CD4-positive, alpha-beta memory T cell (primary cell): Measurements from ENCODE around the gene NCAM2. TPM values are rescaled to one million over a fixed set of nuclear protein-coding genes. Genes with fewer than 3 reads are reported as not detected.

Experiments used
- CTCF ChIA-PET: fragments of 350-600 bp; sonication (Branson Sonifier 250); formaldehyde crosslinking; loops from one replicate; lab custom pipeline; 2021; ENCODE audit warnings: inconsistent platforms; ENCODE audit not compliant: partially characterized antibody; lab: Charles Lee
- POLR2A ChIA-PET: fragments of 350-600 bp; sonication (Branson Sonifier 250); formaldehyde crosslinking; loops from one replicate; lab custom pipeline; 2021; ENCODE audit not compliant: partially characterized antibody; lab: Charles Lee
- DNase-seq, 5 donors: peaks; one replicate each; pipeline versions ENCODE4 v3.0.0 to v3.0.0-alpha.2; 2020 to 2022; ENCODE audit warnings: mixed read lengths in 1 of 5
- H3K27ac ChIP-seq: one replicate; pipeline ENCODE4 v1.7.0; 2013; ENCODE audit warnings: low read depth, low read length
- H3K27me3 ChIP-seq: 2 replicates; pipeline ENCODE4 v1.7.0; 2013; ENCODE audit warnings: mild to moderate bottlenecking, low read length, moderate library complexity; ENCODE audit not compliant: insufficient read depth
- H3K36me3 ChIP-seq: 2 replicates; pipeline ENCODE4 v1.7.0; 2013; ENCODE audit warnings: mild to moderate bottlenecking, low read length, moderate library complexity; ENCODE audit not compliant: insufficient read depth
- H3K4me1 ChIP-seq: 2 replicates; pipeline ENCODE4 v1.7.0; 2013; ENCODE audit warnings: mild to moderate bottlenecking, low read length, moderate library complexity; ENCODE audit not compliant: insufficient read depth
- H3K4me3 ChIP-seq, 2 donors: one replicate each; pipeline ENCODE4 v1.7.0; 2013; ENCODE audit warnings: low read length in 2 of 2, mild to moderate bottlenecking in 1 of 2
- H3K9me3 ChIP-seq, 2 donors: one replicate each; pipeline ENCODE4 v1.7.0; 2013; ENCODE audit warnings: low read length in 2 of 2, control low read depth in 1 of 2; ENCODE audit not compliant: control insufficient read depth in 1 of 2
- H3K27ac Mint-ChIP-seq, 7 donors: one replicate each; pipeline ENCODE4 v1.8.0; 2020 to 2021; ENCODE audit warnings: mixed read lengths in 7 of 7, mild to moderate bottlenecking in 6 of 7, inconsistent platforms in 3 of 7, moderate library complexity in 3 of 7
- H3K27me3 Mint-ChIP-seq, 2 donors: one replicate each; pipeline ENCODE4 v1.8.0; 2020 to 2021; ENCODE audit warnings: mixed read lengths in 2 of 2
- H3K36me3 Mint-ChIP-seq, 2 donors: one replicate each; pipeline ENCODE4 v1.8.0; 2020 to 2021; ENCODE audit warnings: mixed read lengths in 2 of 2, inconsistent platforms in 1 of 2, mild to moderate bottlenecking in 1 of 2
- H3K4me1 Mint-ChIP-seq, 4 donors: one replicate each; pipeline ENCODE4 v1.8.0; 2020 to 2021; ENCODE audit warnings: mixed read lengths in 4 of 4, mild to moderate bottlenecking in 1 of 4
- H3K4me3 Mint-ChIP-seq, 8 donors: one replicate each; pipeline ENCODE4 v1.8.0; 2020 to 2021; ENCODE audit warnings: mixed read lengths in 8 of 8, mild to moderate bottlenecking in 7 of 8, moderate library complexity in 6 of 8, inconsistent platforms in 3 of 8
- H3K9me3 Mint-ChIP-seq, 8 donors: one replicate each; pipeline ENCODE4 v1.8.0; 2020 to 2021; ENCODE audit warnings: mixed read lengths in 8 of 8, mild to moderate bottlenecking in 5 of 8, inconsistent platforms in 3 of 8, moderate library complexity in 1 of 8
- intact Hi-C: fragments of 100-400 bp; cut with micrococcal nuclease; formaldehyde crosslinking; loops from one replicate; pipeline ENCODE4 v1.15.1; 2023
- polyA plus RNA-seq, 2 donors: library from polyadenylated mRNA; unstranded; fragments of 300-500 nt; fragmentation: Illumina TruSeq; gene quantifications; one replicate each; pipeline ENCODE4 v1.2.3, GENCODE V29; 2021
- total RNA-seq, 2 experiments: library from RNA; stranded (reverse); gene quantifications; one replicate each; pipeline ENCODE4 v1.2.3, GENCODE V29; 2021

The NCAM2 gene
- not detected for total RNA-seq
- not detected for polyA plus RNA-seq

DNA sequence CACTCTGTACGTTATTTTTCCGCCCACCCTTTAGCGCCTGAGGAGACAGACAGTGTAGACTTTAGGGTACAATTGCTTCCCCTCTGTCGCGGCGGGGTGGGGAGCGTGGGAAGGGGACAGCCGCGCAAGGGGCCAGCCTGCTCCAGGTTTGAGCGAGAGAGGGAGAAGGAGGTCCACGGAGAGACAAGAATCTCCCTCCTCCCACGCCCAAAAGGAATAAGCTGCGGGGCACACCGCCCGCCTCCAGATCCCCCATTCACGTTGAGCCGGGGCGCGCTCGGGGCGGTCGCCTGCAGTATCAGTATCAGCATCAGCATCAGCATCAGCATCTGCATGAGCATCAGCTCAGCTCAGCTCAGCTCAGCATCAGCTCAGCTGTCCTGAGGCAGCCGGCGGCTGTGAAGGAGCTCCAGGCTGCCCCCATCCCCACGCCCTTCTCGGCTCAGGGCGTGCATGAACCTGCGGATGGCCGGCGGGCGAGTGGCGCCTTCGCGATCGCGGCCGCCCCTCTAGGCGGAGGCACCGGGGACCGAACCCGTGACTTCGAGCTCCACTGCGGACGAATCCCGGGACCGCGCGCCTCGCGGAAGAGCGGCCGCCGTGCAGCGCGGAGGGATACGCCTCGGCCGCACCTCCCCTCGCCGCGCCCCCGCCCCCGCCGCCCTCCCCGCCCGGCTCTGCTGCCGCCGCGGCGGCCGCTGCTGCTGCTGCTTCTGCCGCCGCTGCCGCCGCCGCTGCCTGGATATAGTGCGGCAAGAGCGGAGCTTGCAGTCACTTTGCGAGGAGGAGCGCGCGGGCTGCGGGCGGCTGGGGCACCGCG is at the start of gene NCAM2:
Gene NCAM2 (plus strand): TSS at position 774 of the 820 bp plus-strand sequence.
- no peaks in the 10 kb centered on the region for H3K36me3 Mint-ChIP-seq
- intact Hi-C loops = loop anchor here (5.0 kb wide), 1 partner anchor 104 kb away; no protein-coding TSS in a partner anchor
- H3K4me1 Mint-ChIP-seq = peaks cover 6 to 16% (median 9%) of the 10 kb centered on the region in 4 donors
- Histone ChIP-seq H3K27ac (no peak within 1 kb of the TSS), H3K27me3 (no peaks in the 10 kb centered on the region), H3K4me1 (peaks cover 7% of the 10 kb centered on the region), H3K36me3 (no peaks in the 10 kb centered on the region), H3K4me3 (peak within 1 kb of the TSS in 1 of 2 donors; percentile 46), H3K9me3 (no peaks in the 10 kb centered on the region)
- POLR2A ChIA-PET = no interaction called here
- peaks cover 8 to 11% of the 10 kb centered on the region in 2 donors for H3K27me3 Mint-ChIP-seq
- peak within 1 kb of the TSS; percentile 74 to 87 (median 82) for H3K4me3 Mint-ChIP-seq
- DNase-seq = peak; percentile 55 to 69 (median 64)
- CTCF ChIA-PET = no interaction called here
- peak within 1 kb of the TSS in 5 of 7 donors; percentile 11 to 84 (median 68) for H3K27ac Mint-ChIP-seq
- peaks cover 0 to 3% (median 0%) of the 10 kb centered on the region in 8 donors for H3K9me3 Mint-ChIP-seq

DNA sequence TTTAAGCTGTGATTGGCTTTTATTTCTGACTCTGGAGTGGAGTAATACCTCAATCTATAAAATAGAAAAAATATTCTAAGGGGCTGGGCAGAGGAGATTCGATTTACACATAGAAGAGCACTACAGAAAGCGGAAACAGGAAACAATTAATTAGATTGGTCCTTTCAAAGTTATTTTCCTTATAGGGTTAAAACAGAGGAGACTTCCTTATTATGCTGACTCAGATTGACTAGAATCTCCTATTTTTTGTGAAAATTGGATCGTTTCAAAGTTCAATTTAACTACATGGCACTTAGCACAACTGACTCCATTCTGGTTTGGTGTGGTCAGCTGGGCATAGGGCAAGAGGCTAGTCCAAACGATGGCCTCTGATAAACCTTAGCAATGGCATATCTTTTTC is 48.3 kb upstream of the NCAM2 start:
- H3K4me3 ChIP-seq = no peak overlapping the region
- H3K9me3 ChIP-seq = no peaks in the 10 kb centered on the region
- H3K4me3 Mint-ChIP-seq = no peak overlapping the region
- peaks cover 0 to 4% (median 0%) of the 10 kb centered on the region in 8 donors for H3K9me3 Mint-ChIP-seq
- H3K4me1 Mint-ChIP-seq = no peaks in the 10 kb centered on the region
- no peak for DNase-seq
- ChIA-PET CTCF (no interaction called here), POLR2A (no interaction called here)
- no peak overlapping the region for H3K27ac Mint-ChIP-seq
- no peaks in the 10 kb centered on the region for H3K36me3 Mint-ChIP-seq
- no peaks in the 10 kb centered on the region for H3K27me3 ChIP-seq
- no peak overlapping the region for H3K27ac ChIP-seq
- no peaks in the 10 kb centered on the region for H3K4me1 ChIP-seq
- intact Hi-C loops = no loop called here
- H3K27me3 Mint-ChIP-seq = no peaks in the 10 kb centered on the region
- H3K36me3 ChIP-seq = no peaks in the 10 kb centered on the region

DNA sequence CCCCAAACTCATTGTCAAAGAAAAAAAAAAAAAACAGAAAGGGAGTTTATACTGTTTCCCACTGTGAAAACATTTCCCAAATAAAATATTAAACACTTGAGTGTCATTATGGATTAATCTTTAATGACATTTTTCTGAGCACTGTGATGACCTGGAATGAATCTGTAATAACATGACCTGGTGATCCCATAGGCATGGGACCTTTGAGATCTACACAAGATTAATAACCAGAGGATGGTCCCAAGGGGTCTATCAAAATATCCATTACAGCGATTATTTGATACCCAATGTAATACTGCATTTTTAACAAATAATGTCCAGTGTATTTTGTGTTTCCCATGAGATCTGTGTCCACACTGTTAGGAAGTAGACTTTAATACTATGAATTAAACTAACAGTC is 32.4 kb upstream of the NCAM2 start:
- Mint-ChIP-seq H3K4me1 (no peaks in the 10 kb centered on the region), H3K9me3 (peaks cover 0 to 5% (median 0%) of the 10 kb centered on the region in 8 donors)
- CTCF ChIA-PET = no interaction called here

DNA sequence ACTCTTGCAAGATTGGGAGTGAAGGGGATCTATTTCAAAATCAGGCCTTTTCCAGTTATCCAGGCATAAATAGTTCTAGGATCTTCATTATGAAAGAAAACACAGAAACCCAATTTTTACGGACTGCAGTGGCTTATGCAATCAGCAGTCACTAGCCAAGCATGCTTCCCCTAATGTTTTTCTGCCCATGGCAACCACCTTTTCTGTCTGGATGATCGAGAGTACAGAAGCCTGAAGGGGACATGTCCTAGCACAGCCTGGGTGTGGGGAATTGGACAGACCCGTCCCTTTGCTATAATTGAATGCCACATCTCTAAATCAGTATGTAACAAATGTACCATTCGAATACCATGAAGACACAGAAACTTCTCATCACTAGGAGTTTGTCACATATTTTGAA is 29.8 kb upstream of the NCAM2 start:
- Histone ChIP-seq H3K4me3 (no peak overlapping the region), H3K36me3 (no peaks in the 10 kb centered on the region), H3K4me1 (no peaks in the 10 kb centered on the region), H3K27me3 (no peaks in the 10 kb centered on the region), H3K27ac (no peak overlapping the region), H3K9me3 (no peaks in the 10 kb centered on the region)
- DNase-seq = no peak
- intact Hi-C loops = no loop called here
- Mint-ChIP-seq H3K4me1 (no peaks in the 10 kb centered on the region), H3K4me3 (no peak overlapping the region), H3K27ac (no peak overlapping the region), H3K27me3 (no peaks in the 10 kb centered on the region), H3K9me3 (peaks cover 0 to 5% (median 0%) of the 10 kb centered on the region in 8 donors), H3K36me3 (no peaks in the 10 kb centered on the region)
- ChIA-PET POLR2A (no interaction called here), CTCF (no interaction called here)

More for the DNA sequence above, 32.4 kb upstream of the NCAM2 start:
- Histone ChIP-seq H3K4me1 (no peaks in the 10 kb centered on the region), H3K27me3 (no peaks in the 10 kb centered on the region), H3K36me3 (no peaks in the 10 kb centered on the region), H3K9me3 (no peaks in the 10 kb centered on the region), H3K4me3 (no peak overlapping the region), H3K27ac (no peak overlapping the region)
- H3K4me3 Mint-ChIP-seq = no peak overlapping the region
- no peaks in the 10 kb centered on the region for H3K36me3 Mint-ChIP-seq
- H3K27ac Mint-ChIP-seq = no peak overlapping the region
- no peak for DNase-seq
- no peaks in the 10 kb centered on the region for H3K27me3 Mint-ChIP-seq
- intact Hi-C loops = no loop called here
- POLR2A ChIA-PET = no interaction called here

DNA sequence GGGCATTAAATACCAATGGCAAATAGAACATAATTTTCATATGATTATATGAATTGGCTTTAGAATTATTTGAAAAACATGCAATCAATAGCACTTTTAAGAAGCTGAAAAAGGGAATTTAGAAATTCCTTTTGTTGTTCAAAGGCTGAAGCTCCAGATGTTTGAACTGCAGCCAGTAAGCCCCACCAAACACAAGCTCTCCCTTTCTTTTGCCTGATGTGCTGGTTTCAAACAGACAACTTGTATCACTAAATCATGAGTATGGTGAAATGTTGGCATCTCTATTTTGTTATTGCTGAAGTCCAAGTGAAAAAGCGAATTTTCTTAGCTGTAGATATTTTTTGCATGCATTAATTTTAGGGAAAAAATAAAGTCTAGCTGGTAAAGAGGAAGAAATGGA is 27.5 kb upstream of the NCAM2 start:
- Mint-ChIP-seq H3K27ac (peak overlapping the region in 1 of 7 donors; percentile 84), H3K36me3 (no peaks in the 10 kb centered on the region), H3K4me1 (no peaks in the 10 kb centered on the region), H3K9me3 (peaks cover 0 to 9% (median 0%) of the 10 kb centered on the region in 8 donors), H3K27me3 (no peaks in the 10 kb centered on the region), H3K4me3 (no peak overlapping the region)
- H3K4me1 ChIP-seq = no peaks in the 10 kb centered on the region
- no peak overlapping the region for H3K27ac ChIP-seq
- no peaks in the 10 kb centered on the region for H3K9me3 ChIP-seq
- no peaks in the 10 kb centered on the region for H3K27me3 ChIP-seq
- H3K36me3 ChIP-seq = no peaks in the 10 kb centered on the region
- intact Hi-C loops = no loop called here
- no peak for DNase-seq
- POLR2A ChIA-PET = no interaction called here
- H3K4me3 ChIP-seq = no peak overlapping the region
- CTCF ChIA-PET = no interaction called here

DNA sequence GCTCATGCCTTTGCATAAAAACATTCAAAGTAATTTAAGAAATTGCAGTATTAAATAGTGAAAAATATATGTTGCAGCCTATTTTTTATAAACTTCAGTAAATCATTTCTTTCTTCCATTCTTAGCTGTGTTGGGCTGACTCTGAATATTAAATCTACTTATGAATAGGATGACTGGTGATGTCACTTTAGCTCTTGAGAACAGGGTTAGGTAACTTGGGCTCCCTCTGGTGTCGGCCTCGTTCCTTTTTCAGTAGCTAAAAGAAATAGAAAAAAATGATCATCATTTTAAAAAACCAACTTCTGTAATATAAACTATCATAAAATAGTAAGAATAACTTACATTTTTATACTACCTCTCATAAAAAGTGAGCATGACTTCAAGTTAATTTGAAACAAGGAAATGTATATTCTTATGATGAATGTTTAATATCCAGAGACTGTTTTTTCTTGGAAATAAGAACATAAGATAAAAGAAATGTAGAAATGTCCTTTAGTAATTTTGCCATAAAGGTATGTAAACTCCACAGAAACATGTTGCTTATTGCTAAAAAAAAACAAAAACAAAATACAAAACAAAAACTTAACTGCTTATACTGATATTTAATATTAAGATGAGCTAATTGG is 26.8 kb upstream of the NCAM2 start:
- CTCF ChIA-PET = no interaction called here
- no peak for DNase-seq

DNA sequence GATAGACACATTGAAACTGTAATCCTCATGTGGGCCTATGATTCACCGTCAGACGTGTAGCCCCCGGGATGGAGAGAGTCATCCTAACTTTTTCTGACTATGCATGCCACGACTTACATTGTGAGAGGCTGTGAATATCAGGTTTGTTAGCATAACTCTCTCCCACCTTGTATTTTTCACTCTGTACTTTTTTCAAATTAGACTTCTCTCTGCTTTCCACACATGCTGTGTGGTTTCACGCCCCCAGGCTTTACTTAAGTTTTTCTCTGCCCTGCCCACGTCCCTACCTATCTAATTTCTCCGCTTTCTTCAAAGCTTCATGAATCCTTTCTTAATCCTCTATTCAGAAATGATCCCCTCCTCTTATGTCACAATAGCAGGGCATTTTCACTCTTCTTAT is 3.4 kb upstream of the NCAM2 start:
- CTCF ChIA-PET = no interaction called here

More for the DNA sequence above, 26.8 kb upstream of the NCAM2 start:
- no peak overlapping the region for H3K27ac ChIP-seq
- no peaks in the 10 kb centered on the region for H3K27me3 Mint-ChIP-seq
- no peaks in the 10 kb centered on the region for H3K4me1 ChIP-seq
- intact Hi-C loops = no loop called here
- H3K9me3 Mint-ChIP-seq = peaks cover 0 to 9% (median 0%) of the 10 kb centered on the region in 8 donors
- no peaks in the 10 kb centered on the region for H3K27me3 ChIP-seq
- no peak overlapping the region for H3K4me3 ChIP-seq
- H3K4me3 Mint-ChIP-seq = no peak overlapping the region
- POLR2A ChIA-PET = no interaction called here
- no peaks in the 10 kb centered on the region for H3K36me3 ChIP-seq
- H3K27ac Mint-ChIP-seq = no peak overlapping the region
- H3K36me3 Mint-ChIP-seq = no peaks in the 10 kb centered on the region
- H3K9me3 ChIP-seq = no peaks in the 10 kb centered on the region
- H3K4me1 Mint-ChIP-seq = no peaks in the 10 kb centered on the region

More for the DNA sequence above, 3.4 kb upstream of the NCAM2 start:
- intact Hi-C loops = loop anchor here (5.0 kb wide), 1 partner anchor 108 kb away; no protein-coding TSS in a partner anchor
- Histone ChIP-seq H3K4me1 (peaks cover 7% of the 10 kb centered on the region), H3K27me3 (no peaks in the 10 kb centered on the region), H3K27ac (no peak overlapping the region), H3K36me3 (no peaks in the 10 kb centered on the region), H3K4me3 (no peak overlapping the region), H3K9me3 (no peaks in the 10 kb centered on the region)
- POLR2A ChIA-PET = no interaction called here
- peaks cover 5 to 10% of the 10 kb centered on the region in 2 donors for H3K27me3 Mint-ChIP-seq
- H3K4me3 Mint-ChIP-seq = no peak overlapping the region
- peaks cover 0 to 3% (median 0%) of the 10 kb centered on the region in 8 donors for H3K9me3 Mint-ChIP-seq
- no peaks in the 10 kb centered on the region for H3K36me3 Mint-ChIP-seq
- peaks cover 6 to 16% (median 9%) of the 10 kb centered on the region in 4 donors for H3K4me1 Mint-ChIP-seq
- no peak for DNase-seq
- H3K27ac Mint-ChIP-seq = no peak overlapping the region
